A549 (cell line): ENCODE results near the gene STOX1. TPM values are rescaled to one million over a fixed set of nuclear protein-coding genes. Genes with fewer than 3 reads are reported as not detected.

Source experiments
- ATAC-seq, 2 experiments: fragments of 200-7000 bp in 1 of 2; fragments of >200 bp in 1 of 2; cut with Nextera tagmentation in 1 of 2; cut with Tn5 transposase in 1 of 2; 3 replicates each; pipeline versions ENCODE4 v1.8.0 to v1.9.1; 2018 to 2020; ENCODE audit warnings: mild to moderate bottlenecking in 1 of 2, moderate library complexity in 1 of 2
- CTCF ChIA-PET: fragments of 300-600 bp; sonication (Branson Sonifier 250); formaldehyde crosslinking; extraction: SDS; loops from one replicate; lab custom pipeline; 2021; ENCODE audit warnings: antibody characterized with exemption, inconsistent platforms; lab: Yijun Ruan, JAX
- POLR2A ChIA-PET: fragments of 350-600 bp; formaldehyde crosslinking; extraction: SDS; loops from one replicate; lab custom pipeline; 2021; ENCODE audit warnings: antibody characterized with exemption, inconsistent platforms; lab: Yijun Ruan, JAX
- DNase-seq, 2 experiments: peaks; one replicate each; pipeline versions ENCODE4 v3.0.0 to v3.0.0-alpha.2; 2011 to 2016; ENCODE audit warnings: low read depth in 1 of 2, low spot score in 1 of 2
- FAIRE-seq: peaks from 2 replicates; lab custom pipeline; 2011; peaks lifted over from hg19 to GRCh38; lab: Jason Lieb, UNC
- H3K27ac ChIP-seq, 2 experiments: fragments of >200 bp; sonication (Bioruptor Twin); formaldehyde crosslinking; 3 replicates each; pipeline ENCODE4 v1.5.1; 2016 to 2017
- H3K4me1 ChIP-seq: fragments of >200 bp; sonication (Bioruptor Twin); formaldehyde crosslinking; 3 replicates; pipeline ENCODE4 v1.6.1; 2016
- H3K4me2 ChIP-seq: fragments of >200 bp; sonication (Bioruptor Twin); formaldehyde crosslinking; 3 replicates; pipeline ENCODE4 v1.6.1; 2016
- H3K4me3 ChIP-seq: fragments of >200 bp; sonication (Bioruptor Twin); formaldehyde crosslinking; 3 replicates; pipeline ENCODE4 v1.5.1; 2016
- H3K9me3 ChIP-seq: fragments of >200 bp; sonication (Bioruptor Twin); formaldehyde crosslinking; 3 replicates; pipeline ENCODE4 v1.6.1; 2016
- BCL3 ChIP-seq: fragments of >200 bp; sonication (Bioruptor Twin); formaldehyde crosslinking; IDR thresholded peaks from 3 replicates; pipeline ENCODE4 v1.6.1; 2016
- BHLHE40 ChIP-seq: IDR thresholded peaks from 2 replicates; pipeline ENCODE4 v1.6.1; 2012; ENCODE audit warnings: low read depth, low read length, inconsistent platforms
- CBX2 ChIP-seq: fragments of 200-600 bp; sonication (generic); IDR thresholded peaks from 2 replicates; pipeline ENCODE4 v1.6.1; 2016; ENCODE audit warnings: low read depth, mild to moderate bottlenecking, borderline replicate concordance
- CBX8 ChIP-seq: fragments of 200-600 bp; sonication (generic); IDR thresholded peaks from 2 replicates; pipeline ENCODE4 v1.6.1; 2016
- CEBPB ChIP-seq, 2 experiments: fragments of >200 bp in 1 of 2; sonication (Bioruptor Twin) in 1 of 2; formaldehyde crosslinking in 1 of 2; IDR thresholded peaks; 2 replicates each; pipeline ENCODE4 v1.6.1; 2012 to 2016
- EHMT2 ChIP-seq: fragments of 200-600 bp; sonication (generic); IDR thresholded peaks from 2 replicates; pipeline ENCODE4 v1.6.1; 2016; ENCODE audit warnings: antibody characterized with exemption, low read depth, mild to moderate bottlenecking, moderate library complexity
- ELK1 ChIP-seq: fragments of 150-350 bp; IDR thresholded peaks from 2 replicates; pipeline ENCODE4 v1.6.1; 2014; ENCODE audit warnings: low read depth, mild to moderate bottlenecking, low read length
- ESRRA ChIP-seq: fragments of 150-350 bp; IDR thresholded peaks from 2 replicates; pipeline ENCODE4 v1.6.1; 2014; ENCODE audit warnings: mild to moderate bottlenecking, low read length, borderline replicate concordance
- FOSB ChIP-seq: fragments of 250-450 bp; sonication (Bioruptor Pico); IDR thresholded peaks from 2 replicates; pipeline ENCODE4 v1.5.0; 2020; ENCODE audit warnings: mild to moderate bottlenecking, moderate library complexity
- KDM1A ChIP-seq: fragments of 200-600 bp; sonication (generic); IDR thresholded peaks from 2 replicates; pipeline ENCODE4 v1.6.1; 2016; ENCODE audit warnings: low read depth, mild to moderate bottlenecking
- KDM5A ChIP-seq: fragments of 200-600 bp; sonication (generic); IDR thresholded peaks from 2 replicates; pipeline ENCODE4 v1.6.1; 2016; ENCODE audit warnings: antibody characterized with exemption, mild to moderate bottlenecking
- MAX ChIP-seq: IDR thresholded peaks from 2 replicates; pipeline ENCODE4 v1.6.1; 2012
- MAZ ChIP-seq: fragments of 150-350 bp; IDR thresholded peaks from 2 replicates; pipeline ENCODE4 v1.6.1; 2014; ENCODE audit warnings: antibody characterized with exemption, low read depth, low read length, borderline replicate concordance
- NFE2L2 ChIP-seq: fragments of 150-350 bp; conservative IDR thresholded peaks from 2 replicates; pipeline ENCODE4 v1.6.1; 2014; ENCODE audit warnings: low read length
- PBX3 ChIP-seq: IDR thresholded peaks from 2 replicates; pipeline ENCODE4 v1.6.1; 2012
- PHF8 ChIP-seq: fragments of 200-600 bp; sonication (generic); IDR thresholded peaks from 2 replicates; pipeline ENCODE4 v1.6.1; 2016; ENCODE audit warnings: low read depth, mild to moderate bottlenecking, antibody characterized with exemption, moderate library complexity, borderline replicate concordance
- POLR2A ChIP-seq: IDR thresholded peaks from 2 replicates; pipeline ENCODE4 v1.6.1; 2012; ENCODE audit warnings: mild to moderate bottlenecking, low read length
- RAD21 ChIP-seq, 2 experiments: fragments of >200 bp in 1 of 2; sonication (Bioruptor Twin) in 1 of 2; formaldehyde crosslinking in 1 of 2; IDR thresholded peaks in 1 of 2; conservative IDR thresholded peaks in 1 of 2; 2 replicates in 1 of 2; 3 replicates in 1 of 2; pipeline ENCODE4 v1.6.1; 2012 to 2018; ENCODE audit warnings: inconsistent platforms in 1 of 2
- RARB ChIP-seq: fragments of 250-450 bp; sonication (Bioruptor Pico); IDR thresholded peaks from 2 replicates; pipeline ENCODE4 v1.8.0; 2021; ENCODE audit warnings: mild to moderate bottlenecking, moderate library complexity
- RCOR1 ChIP-seq: fragments of 150-350 bp; IDR thresholded peaks from 2 replicates; pipeline ENCODE4 v1.6.1; 2014; ENCODE audit warnings: antibody characterized with exemption, low read length, low read depth
- REST ChIP-seq: fragments of 200-600 bp; sonication (generic); IDR thresholded peaks from 2 replicates; pipeline ENCODE4 v1.6.1; 2016; ENCODE audit warnings: antibody characterized with exemption, mild to moderate bottlenecking, moderate library complexity
- RFX5 ChIP-seq: fragments of 450-650 bp; IDR thresholded peaks from 2 replicates; pipeline ENCODE4 v1.7.1; 2014; ENCODE audit warnings: antibody characterized with exemption, mild to moderate bottlenecking, moderate library complexity
- USF2 ChIP-seq: fragments of 450-650 bp; IDR thresholded peaks from 2 replicates; pipeline ENCODE4 v1.6.1; 2014; ENCODE audit warnings: antibody characterized with exemption
- ZC3H11A ChIP-seq: fragments of 450-650 bp; IDR thresholded peaks from 2 replicates; pipeline ENCODE4 v1.6.1; 2014; ENCODE audit warnings: antibody characterized with exemption, mild to moderate bottlenecking
- WGBS: methylation state at CpG from one replicate; pipeline ENCODE4 v1.1.6; 2017; ENCODE audit errors: missing lambda C conversion rate; 5-methylcytosine and 5-hydroxymethylcytosine counted together
- polyA plus RNA-seq, 4 experiments: library from polyadenylated mRNA; depleted of rRNA in 3 of 4; stranded (reverse); fragments of >200 nt; fragmentation: RNase III in 1 of 4; extraction: RNeasy Plus Mini Kit Qiagen cat#74134 plus additional on column Dnase treatment in 1 of 4; gene quantifications; 2 replicates in 3 of 4; 3 replicates in 1 of 4; pipeline ENCODE4 v1.2.3, GENCODE V29; 2011 to 2017

The STOX1 gene
- polyA plus RNA-seq, 2 of the 4 experiments (the other 2 are of a cell fraction) = 0.94 to 1.6 TPM

- TF ChIP-seq RAD21 (conservative IDR thresholded peaks at IDR 0.05 in 1 of 2, IDR thresholded peaks at IDR 0.05 in 1 of 2) = peak; percentile 86
- TF ChIP-seq, all 56 proteins: peak for 4
Observed at GRCh38 chr10:68897336-68897741, 70.0 kb downstream of the STOX1 start (continued).

- no peak overlapping the region for H3K4me2 ChIP-seq
- FAIRE-seq (no peak), ATAC-seq (no peak), DNase-seq (no peak)
- H3K4me1 ChIP-seq = peaks cover 9% of the 10 kb centered on the region; the same call in 2 of the 3 replicates
- CTCF ChIA-PET = interaction anchor here (0.6 to 3.9 kb wide), 7 partner anchors 8 to 1003 kb away, joined by 3 to 22 read pairs (median 6); partner anchors contain the start of genes RUFY2 and STOX1
- H3K9me3 ChIP-seq = no peaks in the 10 kb centered on the region
- no peak overlapping the region for H3K27ac ChIP-seq
- POLR2A ChIA-PET = no interaction called here
- TF ChIP-seq POLR2A = no peak
- no peak for TF ChIP-seq RFX5
- no peak for TF ChIP-seq RAD21 (conservative IDR thresholded peaks at IDR 0.05 in 1 of 2, IDR thresholded peaks at IDR 0.05 in 1 of 2)
- no peak for TF ChIP-seq MAX
- no peak for TF ChIP-seq RARB
- TF ChIP-seq KDM1A = no peak
- no peak for TF ChIP-seq MAZ
- no peak for TF ChIP-seq PHF8
- TF ChIP-seq NFE2L2 = no peak
- no peak for TF ChIP-seq CEBPB (IDR thresholded peaks at IDR 0.05)
- H3K4me3 ChIP-seq = no peak overlapping the region
- WGBS = 90% methylated on average over 8 of the region's 8 CpGs
Observed at GRCh38 chr10:68899186-68899745, 71.9 kb downstream of the STOX1 start.

- CTCF ChIA-PET = interaction anchor here (0.6 to 2.1 kb wide), 7 partner anchors 29 to 568 kb away, joined by 3 to 6 read pairs (median 4); partner anchors contain the start of genes PBLD, RUFY2 and STOX1
- ATAC-seq = peak; percentile 74 to 78
- Histone ChIP-seq H3K27ac (peak overlapping the region; percentile 95 to 96), H3K9me3 (no peaks in the 10 kb centered on the region), H3K4me3 (peak overlapping the region; percentile 91), H3K4me1 (peaks cover 9% of the 10 kb centered on the region; the same call in 2 of the 3 replicates), H3K4me2 (peak overlapping the region; percentile 65)
- POLR2A ChIA-PET = interaction anchor here (0.6 to 1.0 kb wide), 3 partner anchors 11 to 73 kb away, joined by 3 to 6 read pairs (median 3); partner anchors contain the start of gene STOX1
- DNase-seq = peak in 1 of 2 experiments; percentile 36
- 13% methylated on average over 33 of the region's 40 CpGs for WGBS
- no peak for FAIRE-seq
- no peak for TF ChIP-seq ESRRA
- TF ChIP-seq ELK1 = no peak
- TF ChIP-seq MAZ = 0 out of 2 replicates have a peak, but pooled peaks have one; percentile 9
- peak; percentile 98 for TF ChIP-seq MAX
- no peak for TF ChIP-seq BHLHE40
- TF ChIP-seq RARB = no peak
- no peak for TF ChIP-seq RAD21 (conservative IDR thresholded peaks at IDR 0.05 in 1 of 2, IDR thresholded peaks at IDR 0.05 in 1 of 2)
- no peak for TF ChIP-seq ZC3H11A
- no peak for TF ChIP-seq KDM5A
- TF ChIP-seq EHMT2 = no peak
- peak; percentile 17; the same call in 1 of the 3 replicates for TF ChIP-seq BCL3
- no peak for TF ChIP-seq CBX8
- TF ChIP-seq PBX3 = no peak
- no peak for TF ChIP-seq CBX2
- TF ChIP-seq RCOR1 = no peak
- TF ChIP-seq FOSB = no peak
- TF ChIP-seq REST = no peak
- TF ChIP-seq USF2 = 0 out of 2 replicates have a peak, but pooled peaks have one; percentile 16
Observed at GRCh38 chr10:68900427-68901104, 73.2 kb downstream of the STOX1 start.
